ENCODE measurements around the gene CSPG4.
A peak's percentile ranks its signal among the peaks of the same experiment; 100 is the strongest.
"Not testable (repeated sequence)": the region's sequence is repeated elsewhere in the genome, so short reads cannot be mapped to it uniquely, and the experiment has no call there.

CSPG4 gene

GRCh38 chr15:75703440-75704262 is 9.0 kb downstream of the CSPG4 start:
- not testable (repeated sequence) for DNase-seq (ENCODE audit: low read depth, low spot score)

GRCh38 chr15:75702436-75702835 is 10.2 kb downstream of the CSPG4 start:
- no peak for DNase-seq (ENCODE audit: low read depth, low spot score)

- not testable (repeated sequence) for DNase-seq (ENCODE audit: low read depth, low spot score)
These were observed 11.3 kb downstream of the CSPG4 start for GRCh38 chr15:75701071-75702003.

- not testable (repeated sequence) for DNase-seq (ENCODE audit: low read depth, low spot score)
These were observed 12.4 kb downstream of the CSPG4 start for GRCh38 chr15:75699961-75700874.

GRCh38 chr15:75699517-75699916 is 13.1 kb downstream of the CSPG4 start:
- not testable (repeated sequence) for DNase-seq (ENCODE audit: low read depth, low spot score)

GRCh38 chr15:75697974-75698747 is 14.5 kb downstream of the CSPG4 start:
- not testable (repeated sequence) for DNase-seq (ENCODE audit: low read depth, low spot score)

GRCh38 chr15:75697523-75697922 is 15.1 kb downstream of the CSPG4 start:
- DNase-seq (ENCODE audit: low read depth, low spot score), result no peak

- no peak for DNase-seq (ENCODE audit: low read depth, low spot score)
These were observed 15.8 kb downstream of the CSPG4 start for GRCh38 chr15:75696854-75697259.

GRCh38 chr15:75696311-75696720 is 16.3 kb downstream of the CSPG4 start:
- no peak for DNase-seq (ENCODE audit: low read depth, low spot score)

GRCh38 chr15:75695634-75696310 is 16.9 kb downstream of the CSPG4 start:
- DNase-seq (ENCODE audit: low read depth, low spot score), result no peak

GRCh38 chr15:75695220-75695619 is 17.4 kb downstream of the CSPG4 start:
- DNase-seq (ENCODE audit: low read depth, low spot score), result no peak

- peak; percentile 90 for DNase-seq (ENCODE audit: low read depth, low spot score)
These were observed 18.1 kb downstream of the CSPG4 start for GRCh38 chr15:75694241-75695182.

- DNase-seq (ENCODE audit: low read depth, low spot score), result no peak
These were observed 19.0 kb downstream of the CSPG4 start for GRCh38 chr15:75693501-75694240.

GRCh38 chr15:75693028-75693427 is 19.6 kb downstream of the CSPG4 start:
- not testable (repeated sequence) for DNase-seq (ENCODE audit: low read depth, low spot score)

- DNase-seq (ENCODE audit: low read depth, low spot score), result not testable (repeated sequence)
These were observed 20.3 kb downstream of the CSPG4 start for GRCh38 chr15:75692311-75692710.

- DNase-seq (ENCODE audit: low read depth, low spot score), result not testable (repeated sequence)
These were observed 23.2 kb downstream of the CSPG4 start for GRCh38 chr15:75689429-75689828.

- no peak for DNase-seq (ENCODE audit: low read depth, low spot score)
These were observed 23.8 kb downstream of the CSPG4 start for GRCh38 chr15:75688831-75689230.

GRCh38 chr15:75688278-75688557 is 24.4 kb downstream of the CSPG4 start:
- no peak for DNase-seq (ENCODE audit: low read depth, low spot score)

Data from smooth muscle cell of the brain vasculature (primary cell).